ENCODE data around the gene OR1I1. TPM values are rescaled to one million over a fixed set of nuclear protein-coding genes. Genes with fewer than 3 reads are reported as not detected.

Gene OR1I1
- total RNA-seq, 1 donor from 2014 or later, result not detected

GRCh38 chr19:15099017-15099582 is 17.1 kb downstream of the OR1I1 start:
- Mint-ChIP-seq H3K4me3 (no peak overlapping the region), H3K27ac (ENCODE audit: unreplicated experiment) (no peak overlapping the region), H3K9me3 (peaks cover 10% of the 10 kb centered on the region), H3K27me3 (ENCODE audit: low read depth) (peaks cover under 1% of the 10 kb centered on the region), H3K4me1 (no peaks in the 10 kb centered on the region), H3K36me3 (ENCODE audit: low read depth) (peaks cover 7% of the 10 kb centered on the region)
- no peak for TF ChIP-seq CTCF (conservative IDR thresholded peaks at IDR 0.05)
- no peak for DNase-seq (ENCODE audit: low read depth, low spot score)

GRCh38 chr19:15101479-15102082 is 19.6 kb downstream of the OR1I1 start:
- DNase-seq (ENCODE audit: low read depth, low spot score), result peak; percentile 44
- TF ChIP-seq CTCF (conservative IDR thresholded peaks at IDR 0.05), result peak; percentile 70
- H3K27ac Mint-ChIP-seq (ENCODE audit: unreplicated experiment), result no peak overlapping the region
- peaks cover 18% of the 10 kb centered on the region for H3K9me3 Mint-ChIP-seq
- H3K4me3 Mint-ChIP-seq, result peak overlapping the region; percentile 57
- peaks cover 13% of the 10 kb centered on the region for H3K36me3 Mint-ChIP-seq (ENCODE audit: low read depth)
- peaks cover 1% of the 10 kb centered on the region for H3K4me1 Mint-ChIP-seq
- H3K27me3 Mint-ChIP-seq (ENCODE audit: low read depth), result peaks cover 3% of the 10 kb centered on the region

GRCh38 chr19:15104003-15104402 is 22.0 kb downstream of the OR1I1 start:
- TF ChIP-seq CTCF (conservative IDR thresholded peaks at IDR 0.05), result no peak
- peaks cover 18% of the 10 kb centered on the region for H3K9me3 Mint-ChIP-seq
- no peak for DNase-seq (ENCODE audit: low read depth, low spot score)
- no peak overlapping the region for H3K27ac Mint-ChIP-seq (ENCODE audit: unreplicated experiment)
- H3K36me3 Mint-ChIP-seq (ENCODE audit: low read depth), result peaks cover 13% of the 10 kb centered on the region
- H3K4me3 Mint-ChIP-seq, result no peak overlapping the region
- peaks cover 3% of the 10 kb centered on the region for H3K27me3 Mint-ChIP-seq (ENCODE audit: low read depth)
- peaks cover 15% of the 10 kb centered on the region for H3K4me1 Mint-ChIP-seq

DNA sequence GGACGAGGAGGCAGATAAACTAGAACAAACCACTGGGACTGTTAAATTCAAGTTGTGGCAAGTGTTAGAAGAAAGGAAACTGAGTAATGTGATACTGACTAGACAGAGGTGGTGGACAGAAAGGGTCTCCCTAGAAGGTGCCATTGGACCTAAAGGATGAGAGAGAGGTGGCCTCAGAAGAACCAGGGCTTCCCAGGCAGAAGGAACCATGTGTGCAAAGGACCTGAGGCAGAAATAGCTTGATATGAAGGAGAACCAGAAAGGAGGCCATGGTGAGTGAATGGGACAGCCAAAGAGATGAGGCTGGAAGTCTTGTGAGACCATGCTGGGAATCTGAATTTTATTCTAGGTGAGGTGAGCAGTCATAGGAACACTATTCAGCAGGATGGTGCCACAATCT is 22.4 kb downstream of the OR1I1 start:
- Mint-ChIP-seq H3K4me1 (peaks cover 15% of the 10 kb centered on the region), H3K27ac (ENCODE audit: unreplicated experiment) (no peak overlapping the region), H3K36me3 (ENCODE audit: low read depth) (peaks cover 13% of the 10 kb centered on the region), H3K4me3 (peak overlapping the region; percentile 56), H3K27me3 (ENCODE audit: low read depth) (peaks cover 3% of the 10 kb centered on the region), H3K9me3 (peaks cover 18% of the 10 kb centered on the region)
- DNase-seq (ENCODE audit: low read depth, low spot score), result no peak
- TF ChIP-seq CTCF (conservative IDR thresholded peaks at IDR 0.05), result no peak

GRCh38 chr19:15105044-15105443 is 23.0 kb downstream of the OR1I1 start:
- H3K36me3 Mint-ChIP-seq (ENCODE audit: low read depth), result peaks cover 13% of the 10 kb centered on the region
- no peak overlapping the region for H3K27ac Mint-ChIP-seq (ENCODE audit: unreplicated experiment)
- TF ChIP-seq CTCF (conservative IDR thresholded peaks at IDR 0.05), result no peak
- peaks cover 3% of the 10 kb centered on the region for H3K27me3 Mint-ChIP-seq (ENCODE audit: low read depth)
- DNase-seq (ENCODE audit: low read depth, low spot score), result no peak
- peaks cover 18% of the 10 kb centered on the region for H3K9me3 Mint-ChIP-seq
- peak overlapping the region; percentile 56 for H3K4me3 Mint-ChIP-seq
- peaks cover 15% of the 10 kb centered on the region for H3K4me1 Mint-ChIP-seq

All from neural crest cell (in vitro differentiated cells).